ENCODE data around the gene ERBB2.
"Not testable (repeated sequence)": the region's sequence is repeated elsewhere in the genome, so short reads cannot be mapped to it uniquely, and the experiment has no call there.

ERBB2 gene

GRCh38 chr17:39679521-39680192 is 20.2 kb upstream of the ERBB2 start:
- FAIRE-seq: no peak

DNA sequence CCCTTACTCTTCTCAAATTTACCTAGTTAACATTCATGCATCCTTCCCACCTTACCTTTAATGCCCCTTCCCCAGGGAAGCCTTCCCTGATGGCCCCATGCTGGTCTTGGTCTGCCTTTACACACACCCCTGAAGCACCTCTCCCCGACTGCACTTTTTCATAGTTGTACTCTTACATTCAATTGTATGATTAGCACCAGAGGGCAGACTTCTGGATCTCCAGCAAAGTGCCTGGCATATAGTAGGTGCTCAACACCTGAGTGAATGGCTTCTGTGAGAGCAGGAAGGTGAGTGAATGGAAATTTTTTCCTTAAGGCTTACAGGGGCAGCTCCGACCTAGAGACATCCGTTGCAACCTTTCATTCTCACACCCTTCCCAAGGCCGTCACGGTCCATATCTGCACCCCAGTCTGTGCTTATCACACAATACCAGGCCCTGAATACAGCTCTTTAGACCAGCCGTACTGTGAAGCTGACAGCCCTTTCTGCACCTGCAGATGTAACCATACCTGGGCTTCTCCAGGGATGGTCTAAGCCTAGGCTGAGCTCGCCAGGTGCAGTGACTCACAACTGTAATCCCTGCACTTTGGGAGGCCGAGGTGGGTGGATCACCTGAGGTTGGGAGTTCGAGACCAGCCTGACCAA is 16.4 kb upstream of the ERBB2 start:
- no peak for FAIRE-seq

GRCh38 chr17:39684369-39685192 is 15.3 kb upstream of the ERBB2 start:
- FAIRE-seq: no peak

DNA sequence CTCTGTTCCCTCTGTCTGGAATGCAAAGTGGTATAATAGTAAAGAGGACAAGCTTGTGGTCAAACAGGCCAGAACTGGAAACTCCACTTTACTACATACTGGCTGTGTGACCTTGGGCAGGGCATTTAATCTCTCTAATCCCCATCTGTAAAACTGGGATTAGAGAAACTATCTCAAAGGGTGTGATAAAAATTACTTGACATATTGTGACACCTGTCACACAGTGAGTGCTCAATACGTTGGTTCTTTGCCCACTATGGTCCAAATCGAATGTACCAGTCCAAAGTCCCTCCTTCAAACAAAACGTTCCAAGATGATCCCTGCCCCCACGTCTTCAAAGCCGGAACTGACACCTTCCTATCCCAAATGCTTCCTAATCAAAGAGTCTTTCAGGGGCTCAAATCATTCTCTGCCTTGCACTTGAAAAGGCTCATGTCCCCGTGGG is 12.7 kb upstream of the ERBB2 start:
- no peak for FAIRE-seq

GRCh38 chr17:39687546-39688474 is 12.1 kb upstream of the ERBB2 start, which contains the start of gene PGAP3:
PGAP3 (minus strand) TSS chr17:39688057; CDS start chr17:39688014, 43 bp downstream.
- no peak for FAIRE-seq

DNA sequence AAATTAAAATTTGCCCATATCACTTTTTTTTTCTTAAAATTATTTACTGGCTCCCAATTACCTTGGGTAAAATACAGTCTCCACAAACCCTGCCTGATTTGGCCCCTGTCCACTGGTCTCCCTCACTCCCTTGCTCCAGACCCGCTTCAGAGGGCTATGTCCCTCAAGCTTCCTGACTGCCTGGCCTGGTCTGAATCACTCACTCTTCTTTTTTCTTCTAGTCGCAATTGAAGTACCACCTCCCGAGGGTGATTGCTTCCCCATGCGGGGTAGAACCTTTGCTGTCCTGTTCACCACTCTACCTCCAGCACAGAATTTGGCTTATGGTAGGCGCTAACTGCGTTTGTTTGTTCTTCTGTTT is 11.4 kb upstream of the ERBB2 start:
- no peak for FAIRE-seq

GRCh38 chr17:39688945-39689344 is 10.9 kb upstream of the ERBB2 start:
- FAIRE-seq: no peak

DNA sequence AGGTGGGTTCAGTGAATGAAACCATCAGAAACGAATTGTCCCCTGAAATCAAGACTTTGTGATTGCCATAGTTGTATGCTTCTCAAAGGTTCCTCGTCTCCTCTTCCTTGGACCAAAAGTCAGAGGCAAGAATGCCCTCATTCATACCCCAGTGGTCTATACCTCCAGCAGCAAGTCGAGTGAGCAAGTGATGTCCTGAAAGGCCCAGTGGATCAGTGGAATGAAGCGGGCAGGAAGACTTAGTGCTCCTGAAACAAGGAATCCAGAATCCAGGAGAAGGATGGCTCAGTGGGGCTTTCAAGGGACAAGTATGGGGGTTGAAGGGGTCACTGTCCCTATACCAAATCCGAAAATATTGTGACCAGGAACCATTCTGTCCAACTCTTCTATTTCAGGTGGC is 5.3 kb upstream of the ERBB2 start:
- FAIRE-seq: no peak

DNA sequence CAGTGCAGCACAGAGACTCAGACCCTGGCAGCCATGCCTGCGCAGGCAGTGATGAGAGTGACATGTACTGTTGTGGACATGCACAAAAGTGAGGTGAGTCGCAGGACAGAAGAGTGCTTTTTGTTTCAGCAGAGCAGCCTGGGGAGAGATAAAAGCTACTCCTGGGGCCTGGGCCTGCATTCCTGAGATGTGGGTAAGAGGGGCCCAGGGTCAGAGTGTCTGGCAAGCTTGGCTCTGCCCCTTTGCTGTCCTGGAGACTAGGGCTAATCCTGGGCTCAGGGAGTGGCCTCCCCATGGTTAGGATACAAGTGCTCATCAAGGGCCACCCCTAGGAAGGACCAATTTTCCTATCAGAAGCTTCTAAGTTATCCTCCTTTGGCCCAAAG is 4.8 kb upstream of the ERBB2 start:
- FAIRE-seq: no peak

DNA sequence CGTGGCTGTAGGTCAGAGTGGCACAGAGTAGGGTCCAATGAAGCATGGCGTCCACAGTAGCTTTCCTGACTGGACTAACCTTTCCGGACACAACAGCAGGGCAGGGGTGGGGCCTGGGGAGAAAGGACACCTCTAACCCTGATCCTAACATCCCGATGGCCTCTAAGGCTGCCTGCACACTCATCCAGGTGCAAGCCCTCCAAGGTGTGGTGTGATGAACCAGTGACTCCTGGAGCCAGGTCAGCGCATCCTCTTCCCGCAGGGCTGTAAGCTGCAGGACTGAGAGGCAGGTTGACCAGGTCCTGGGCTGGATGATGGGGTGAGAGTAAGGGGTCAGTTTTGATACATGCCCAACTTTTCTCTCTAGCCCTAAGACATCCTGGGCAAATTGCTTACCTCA is 3.1 kb upstream of the ERBB2 start:
- FAIRE-seq: no peak

DNA sequence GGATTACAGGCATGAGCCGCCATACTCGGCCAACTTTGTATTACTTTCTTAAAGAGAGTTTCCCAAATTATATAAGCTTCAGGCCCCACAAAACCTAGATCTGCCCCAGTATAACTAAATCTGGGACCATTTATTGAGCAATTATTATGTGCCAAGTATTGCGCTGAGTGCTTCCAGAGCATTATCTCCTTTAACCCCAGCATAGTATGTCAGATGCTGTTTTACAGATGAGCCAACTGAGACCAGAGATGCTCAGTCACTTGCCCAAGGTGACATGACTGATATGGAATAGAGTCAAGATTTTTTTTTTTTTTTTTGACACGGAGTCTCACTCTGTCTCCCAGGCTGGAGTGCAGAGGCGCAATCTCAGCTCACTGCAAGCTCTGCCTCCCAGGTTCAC is 1.9 kb upstream of the ERBB2 start:
- no peak for FAIRE-seq

GRCh38 chr17:39699157-39699817 is 577 bp upstream of the ERBB2 start:
- not testable (repeated sequence) for FAIRE-seq

- FAIRE-seq: no peak
These were observed 504 bp downstream of the ERBB2 start for GRCh38 chr17:39700148-39700987.

- no peak for FAIRE-seq
These were observed 1.3 kb downstream of the ERBB2 start for GRCh38 chr17:39701012-39701783.

- FAIRE-seq: no peak
These were observed 2.0 kb downstream of the ERBB2 start for GRCh38 chr17:39701784-39702422.

DNA sequence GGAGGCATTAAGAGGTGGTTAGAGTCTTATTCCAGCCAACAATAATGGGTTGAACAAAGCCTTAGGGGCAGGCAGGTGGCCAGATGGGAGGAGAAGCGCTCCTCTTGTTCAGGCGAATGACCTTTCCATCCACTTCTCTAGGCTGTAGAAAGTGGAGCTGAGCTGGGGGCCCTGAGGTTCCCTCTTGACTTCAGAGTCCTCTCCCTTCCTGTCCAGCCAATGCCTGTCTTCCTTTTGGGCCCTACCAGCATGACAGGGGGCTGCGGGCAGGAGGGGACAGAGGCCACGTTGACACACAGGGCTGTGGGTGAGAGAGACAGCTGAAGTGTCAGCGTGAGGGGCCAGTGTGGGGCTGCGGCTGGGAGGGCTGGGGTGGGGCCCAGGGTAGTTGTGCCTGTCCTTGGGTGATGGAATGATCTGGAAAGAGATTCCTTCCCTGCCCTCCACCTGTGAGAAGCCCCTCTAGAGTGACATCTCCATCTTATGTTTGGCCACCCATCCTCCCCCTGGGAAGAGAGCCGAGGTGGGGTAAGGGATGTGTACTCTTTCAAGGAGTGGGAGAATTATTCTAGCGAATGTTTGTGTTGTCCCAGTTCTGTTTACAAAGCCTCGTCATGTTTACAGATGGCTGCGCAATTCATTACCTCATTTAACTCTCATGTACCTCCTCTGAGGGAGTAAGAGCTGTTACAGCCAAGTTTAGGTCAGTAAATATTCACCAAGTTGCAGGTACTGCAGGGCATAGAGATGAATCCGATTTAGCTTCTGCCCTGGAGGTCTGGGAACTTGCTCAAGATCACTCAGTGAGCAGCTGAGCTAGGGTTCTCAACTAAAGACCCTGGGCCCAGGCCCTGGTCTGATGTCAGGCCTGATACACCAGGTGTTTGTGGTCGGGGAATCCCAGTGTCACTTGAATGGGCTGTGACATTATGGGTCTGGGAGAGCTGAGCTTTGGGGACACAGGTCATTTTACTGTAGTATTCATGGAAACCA is 3.3 kb downstream of the ERBB2 start:
- FAIRE-seq: no peak

DNA sequence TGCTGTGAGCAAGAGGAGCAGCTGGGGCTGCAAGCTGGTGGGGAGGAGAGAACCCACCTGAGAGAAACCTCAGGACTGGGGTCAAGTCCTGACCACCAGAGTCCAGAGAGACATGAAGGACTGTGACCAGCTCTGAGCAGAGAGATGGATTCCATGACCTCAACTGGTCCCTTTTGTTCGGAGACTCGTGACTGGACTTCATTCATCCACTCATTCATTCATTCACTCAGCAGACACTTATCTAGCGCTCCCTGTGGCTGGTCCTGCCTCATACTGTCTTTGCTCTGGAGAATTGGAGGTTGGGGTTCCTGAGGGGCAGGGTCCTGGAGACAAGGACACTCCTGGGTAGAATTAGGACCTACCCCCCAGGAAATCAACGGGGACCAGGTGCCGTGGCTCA is 4.0 kb downstream of the ERBB2 start:
- FAIRE-seq: no peak

DNA sequence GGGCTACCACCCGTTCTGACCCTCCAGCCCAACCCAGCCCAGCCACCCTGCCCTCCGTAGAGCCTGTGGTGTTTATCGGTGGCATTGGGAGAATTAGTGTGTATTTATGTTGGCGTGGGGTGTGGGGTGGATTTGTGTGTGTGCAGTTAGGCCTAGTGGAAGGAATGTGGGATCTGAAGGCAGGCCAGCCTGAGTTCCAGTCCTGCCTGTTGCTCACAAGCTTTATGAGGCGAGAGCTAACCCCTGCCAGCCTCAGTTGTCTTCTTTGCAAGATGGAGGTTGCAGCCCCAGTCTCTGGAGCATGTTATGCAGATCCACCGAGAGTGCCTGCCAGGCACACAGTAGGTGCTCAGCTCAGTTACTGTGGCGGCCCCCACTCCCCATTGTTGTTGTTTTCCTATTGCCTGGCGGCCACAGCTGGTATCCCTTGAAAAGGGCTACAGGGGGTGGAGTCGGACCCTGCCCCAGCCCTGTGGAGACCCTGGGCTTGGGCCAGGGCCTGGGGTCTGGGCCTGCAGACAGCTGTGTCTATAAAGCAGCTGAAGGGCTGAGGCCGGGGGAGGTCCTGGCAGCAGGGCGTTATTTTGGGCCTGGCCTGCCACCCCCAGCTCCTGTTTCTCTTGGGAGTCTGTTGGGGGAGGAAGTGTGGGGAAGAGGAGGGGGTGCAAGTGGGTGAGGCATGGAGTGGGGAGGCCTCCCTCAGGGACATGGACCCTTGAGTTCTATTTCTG is 5.1 kb downstream of the ERBB2 start:
- no peak for FAIRE-seq
